ENCODE measurements around the gene PCDH20.

Gene PCDH20

DNA sequence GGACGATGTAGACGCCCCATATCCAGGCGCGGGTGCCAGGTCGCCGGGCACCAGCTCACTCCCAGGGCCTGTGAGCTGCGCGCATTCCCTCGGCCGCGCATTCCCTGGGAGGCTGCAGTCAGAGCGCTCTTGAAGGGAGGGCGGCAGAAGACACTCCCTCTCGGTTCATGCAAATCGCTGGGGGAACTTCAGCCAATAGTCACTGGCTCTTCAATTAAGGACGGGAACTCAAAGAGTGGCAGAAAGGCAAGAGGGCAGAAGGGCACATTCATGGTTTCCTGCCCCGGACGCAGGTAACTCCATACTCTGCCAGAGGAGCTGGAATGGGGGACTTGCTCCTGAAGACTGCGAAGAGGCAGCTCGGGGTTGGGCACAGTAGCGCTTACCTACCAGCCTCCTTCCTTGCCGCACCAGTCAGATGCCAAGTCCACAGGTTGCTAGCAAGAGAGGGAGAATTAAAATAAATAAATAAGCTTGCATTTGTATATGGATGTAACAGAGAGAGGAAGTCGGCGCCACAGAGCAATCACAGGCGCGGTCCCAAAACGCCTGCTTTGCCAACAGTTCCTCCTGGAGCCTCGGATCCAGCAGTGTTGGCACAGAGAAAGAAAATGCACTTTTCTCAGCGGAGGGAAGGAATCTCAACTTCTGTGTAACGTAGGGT lies 459 bp downstream of the PCDH20 start:
- H3K27ac ChIP-seq (ENCODE audit: low read length) = no peak overlapping the region
- no peaks in the 10 kb centered on the region for H3K36me3 ChIP-seq (ENCODE audit: insufficient read depth, low read length)
- no peak overlapping the region for H3K4me2 ChIP-seq (ENCODE audit: insufficient read depth, low read length)
- ATAC-seq (ENCODE audit: insufficient read depth, low read depth) (no peak), DNase-seq (no peak)
- H3K27me3 ChIP-seq (ENCODE audit: insufficient read depth, low read length, poor library complexity) = no peaks in the 10 kb centered on the region
- H3K9me3 ChIP-seq (ENCODE audit: insufficient read depth, low read length, severe bottlenecking) = no peaks in the 10 kb centered on the region
- H2AFZ ChIP-seq (ENCODE audit: low read depth, low read length) = no peak overlapping the region
- H3K79me2 ChIP-seq (ENCODE audit: insufficient read depth, low read length) = no peaks in the 10 kb centered on the region
- H4K20me1 ChIP-seq (ENCODE audit: insufficient read depth, low read length) = no peaks in the 10 kb centered on the region
- no peaks in the 10 kb centered on the region for H3K4me1 ChIP-seq (ENCODE audit: insufficient read depth, low read length)
- no peak overlapping the region for H3K9ac ChIP-seq (ENCODE audit: low read depth, low read length)
- H3K4me3 ChIP-seq (ENCODE audit: low read depth in 1 of 2, low read length in 2 of 2) = no peak overlapping the region
- no peak for TF ChIP-seq EZH2 (IDR thresholded peaks at IDR 0.05; ENCODE audit: borderline replicate concordance, low read depth, low read length, severe bottlenecking)
- TF ChIP-seq, protein P1, sequence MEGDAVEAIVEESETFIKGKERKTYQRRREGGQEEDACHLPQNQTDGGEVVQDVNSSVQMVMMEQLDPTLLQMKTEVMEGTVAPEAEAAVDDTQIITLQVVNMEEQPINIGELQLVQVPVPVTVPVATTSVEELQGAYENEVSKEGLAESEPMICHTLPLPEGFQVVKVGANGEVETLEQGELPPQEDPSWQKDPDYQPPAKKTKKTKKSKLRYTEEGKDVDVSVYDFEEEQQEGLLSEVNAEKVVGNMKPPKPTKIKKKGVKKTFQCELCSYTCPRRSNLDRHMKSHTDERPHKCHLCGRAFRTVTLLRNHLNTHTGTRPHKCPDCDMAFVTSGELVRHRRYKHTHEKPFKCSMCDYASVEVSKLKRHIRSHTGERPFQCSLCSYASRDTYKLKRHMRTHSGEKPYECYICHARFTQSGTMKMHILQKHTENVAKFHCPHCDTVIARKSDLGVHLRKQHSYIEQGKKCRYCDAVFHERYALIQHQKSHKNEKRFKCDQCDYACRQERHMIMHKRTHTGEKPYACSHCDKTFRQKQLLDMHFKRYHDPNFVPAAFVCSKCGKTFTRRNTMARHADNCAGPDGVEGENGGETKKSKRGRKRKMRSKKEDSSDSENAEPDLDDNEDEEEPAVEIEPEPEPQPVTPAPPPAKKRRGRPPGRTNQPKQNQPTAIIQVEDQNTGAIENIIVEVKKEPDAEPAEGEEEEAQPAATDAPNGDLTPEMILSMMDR (IDR thresholded peaks at IDR 0.05; ENCODE audit: borderline replicate concordance, extremely low read depth, low read length, poor library complexity, severe bottlenecking) = no peak

DNA sequence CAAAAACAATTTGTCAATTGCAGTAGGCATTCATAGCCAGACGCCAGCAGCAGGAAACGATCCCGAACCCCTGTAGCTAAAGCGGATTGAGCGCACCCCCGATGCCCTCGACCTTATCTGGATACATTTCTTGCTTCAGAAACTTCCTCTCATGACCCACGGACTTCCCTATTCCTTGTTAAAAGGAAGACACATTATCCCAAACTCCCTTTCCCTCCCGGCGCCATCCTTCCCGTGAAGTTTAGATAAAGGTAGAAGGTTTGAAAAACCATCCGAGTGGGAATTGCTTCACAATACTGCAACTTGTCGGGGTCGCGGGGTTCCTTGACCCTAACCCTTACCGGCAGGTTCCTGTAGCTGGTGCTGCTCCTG lies 977 bp downstream of the PCDH20 start:
- no peak for ATAC-seq (ENCODE audit: insufficient read depth, low read depth)
- H3K27ac ChIP-seq (ENCODE audit: low read length) = no peak overlapping the region
- H4K20me1 ChIP-seq (ENCODE audit: insufficient read depth, low read length) = no peaks in the 10 kb centered on the region
- no peaks in the 10 kb centered on the region for H3K79me2 ChIP-seq (ENCODE audit: insufficient read depth, low read length)
- H3K27me3 ChIP-seq (ENCODE audit: insufficient read depth, low read length, poor library complexity) = no peaks in the 10 kb centered on the region
- DNase-seq = no peak
- no peaks in the 10 kb centered on the region for H3K36me3 ChIP-seq (ENCODE audit: insufficient read depth, low read length)
- H3K4me2 ChIP-seq (ENCODE audit: insufficient read depth, low read length) = no peak overlapping the region
- no peaks in the 10 kb centered on the region for H3K4me1 ChIP-seq (ENCODE audit: insufficient read depth, low read length)
- no peak overlapping the region for H3K4me3 ChIP-seq (ENCODE audit: low read depth in 1 of 2, low read length in 2 of 2)
- TF ChIP-seq, protein P1 (IDR thresholded peaks at IDR 0.05; ENCODE audit: borderline replicate concordance, extremely low read depth, low read length, poor library complexity, severe bottlenecking) = no peak
- TF ChIP-seq EZH2 (IDR thresholded peaks at IDR 0.05; ENCODE audit: borderline replicate concordance, low read depth, low read length, severe bottlenecking) = no peak
- no peak overlapping the region for H2AFZ ChIP-seq (ENCODE audit: low read depth, low read length)
- H3K9me3 ChIP-seq (ENCODE audit: insufficient read depth, low read length, severe bottlenecking) = no peaks in the 10 kb centered on the region
- no peak overlapping the region for H3K9ac ChIP-seq (ENCODE audit: low read depth, low read length)

DNA sequence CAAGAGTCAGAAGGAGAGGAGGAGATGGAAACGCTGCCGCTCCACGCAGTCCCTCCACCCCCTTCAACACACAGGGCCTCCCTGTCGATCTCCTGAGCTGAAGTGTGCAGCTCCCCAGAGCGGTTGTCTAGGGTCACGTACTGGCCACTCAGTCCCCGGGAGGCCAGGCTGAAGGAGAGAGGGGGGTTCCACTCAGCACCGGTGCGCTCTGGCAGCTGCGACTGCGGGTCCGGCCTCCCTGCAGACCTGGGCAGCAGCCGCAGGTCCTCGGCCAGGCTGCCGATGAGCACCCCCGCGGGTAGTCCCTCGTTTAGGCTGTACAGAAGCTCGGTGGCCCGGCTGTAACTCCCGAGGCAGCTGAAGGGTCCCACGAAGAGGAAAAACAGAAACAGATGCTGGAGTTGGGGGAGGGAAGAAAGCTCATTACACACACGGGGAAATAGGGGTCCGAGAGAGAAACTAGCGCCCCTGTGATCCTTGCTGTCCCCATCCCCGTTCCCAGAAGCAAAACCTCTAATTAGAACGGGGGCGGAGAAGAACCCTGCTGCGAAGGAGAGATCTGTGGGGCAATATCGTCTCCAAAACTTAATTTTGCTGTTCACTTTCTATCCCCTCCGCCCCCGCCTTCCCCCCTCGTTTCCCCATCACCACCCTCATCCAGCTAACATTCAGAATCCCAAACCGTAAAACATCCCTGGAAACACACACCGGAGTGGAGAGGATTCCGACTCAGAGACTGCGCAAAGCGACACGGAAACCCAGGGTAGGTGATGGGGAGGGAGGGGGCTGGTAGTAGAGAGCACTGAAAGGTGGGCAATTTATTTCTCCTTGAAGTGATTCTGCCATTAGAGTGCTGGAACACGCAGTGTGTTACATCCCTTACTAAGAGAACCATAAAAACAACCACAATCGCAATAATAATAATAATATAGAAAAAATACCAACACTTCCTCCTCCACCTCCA lies 1.8 kb downstream of the PCDH20 start:
- Histone ChIP-seq H4K20me1 (ENCODE audit: insufficient read depth, low read length) (no peaks in the 10 kb centered on the region), H3K9ac (ENCODE audit: low read depth, low read length) (no peak overlapping the region), H3K27ac (ENCODE audit: low read length) (no peak overlapping the region), H3K36me3 (ENCODE audit: insufficient read depth, low read length) (no peaks in the 10 kb centered on the region), H2AFZ (ENCODE audit: low read depth, low read length) (no peak overlapping the region), H3K4me2 (ENCODE audit: insufficient read depth, low read length) (no peak overlapping the region), H3K27me3 (ENCODE audit: insufficient read depth, low read length, poor library complexity) (no peaks in the 10 kb centered on the region), H3K4me3 (ENCODE audit: low read depth in 1 of 2, low read length in 2 of 2) (no peak overlapping the region), H3K79me2 (ENCODE audit: insufficient read depth, low read length) (no peaks in the 10 kb centered on the region), H3K9me3 (ENCODE audit: insufficient read depth, low read length, severe bottlenecking) (no peaks in the 10 kb centered on the region), H3K4me1 (ENCODE audit: insufficient read depth, low read length) (no peaks in the 10 kb centered on the region)
- ATAC-seq (ENCODE audit: insufficient read depth, low read depth) (no peak), DNase-seq (no peak)
- TF ChIP-seq, protein P1 (IDR thresholded peaks at IDR 0.05; ENCODE audit: borderline replicate concordance, extremely low read depth, low read length, poor library complexity, severe bottlenecking) = no peak
- no peak for TF ChIP-seq EZH2 (IDR thresholded peaks at IDR 0.05; ENCODE audit: borderline replicate concordance, low read depth, low read length, severe bottlenecking)

All from DND-41 (cell line).